Osteoblast (primary cell): ENCODE results near the gene PIK3R3. TPM values are rescaled to one million over a fixed set of nuclear protein-coding genes. Genes with fewer than 3 reads are reported as not detected.

Experiments
- DNase-seq: peaks from one replicate; pipeline ENCODE4 v3.0.0; 2011; ENCODE audit warnings: low spot score, mixed read lengths; ENCODE audit not compliant: insufficient read length; ENCODE audit errors: missing footprints
- H2AFZ ChIP-seq: 2 replicates; pipeline ENCODE4 v1.6.0; 2011; ENCODE audit warnings: mild to moderate bottlenecking, low read length
- H3K27ac ChIP-seq: 2 replicates; pipeline ENCODE4 v1.5.1; 2011; ENCODE audit warnings: mild to moderate bottlenecking, low read depth, low read length, moderate library complexity
- H3K27me3 ChIP-seq: 2 replicates; pipeline ENCODE4 v1.6.0; 2012; ENCODE audit warnings: mild to moderate bottlenecking, control low read depth, inconsistent platforms, low read length, moderate library complexity; ENCODE audit not compliant: insufficient read depth
- H3K36me3 ChIP-seq: 2 replicates; pipeline ENCODE4 v1.5.1; 2011; ENCODE audit warnings: mild to moderate bottlenecking, low read length, control low read depth, moderate library complexity; ENCODE audit not compliant: insufficient read depth
- H3K4me1 ChIP-seq: 2 replicates; pipeline ENCODE4 v1.5.1; 2011; ENCODE audit warnings: mild to moderate bottlenecking, low read length, control low read depth, moderate library complexity; ENCODE audit not compliant: insufficient read depth
- H3K4me2 ChIP-seq: 2 replicates; pipeline ENCODE4 v1.6.0; 2011; ENCODE audit warnings: mild to moderate bottlenecking, low read length; ENCODE audit not compliant: insufficient read depth
- H3K4me3 ChIP-seq: fragments of 200-600 bp; sonication (generic); 3 replicates; pipeline ENCODE4 v1.5.1; 2012; ENCODE audit warnings: mild to moderate bottlenecking, low read length, inconsistent platforms; ENCODE audit not compliant: insufficient read depth
- H3K79me2 ChIP-seq: 2 replicates; pipeline ENCODE4 v1.6.0; 2012; ENCODE audit warnings: mild to moderate bottlenecking, low read length, control low read depth, inconsistent platforms; ENCODE audit not compliant: insufficient read depth
- H3K9me3 ChIP-seq: 2 replicates; pipeline ENCODE4 v1.5.1; 2011; ENCODE audit warnings: low read depth, low read length, control low read depth
- H4K20me1 ChIP-seq: 2 replicates; pipeline ENCODE4 v1.6.0; 2012; ENCODE audit warnings: mild to moderate bottlenecking, low read length, control low read depth; ENCODE audit not compliant: insufficient read depth
- total RNA-seq: library from RNA; depleted of rRNA; stranded (reverse); fragments of >200 nt; gene quantifications from 2 replicates; pipeline ENCODE4 v1.2.3, GENCODE V29; 2012
- TF ChIP-seq, protein P1 (sequence below): IDR thresholded peaks from 2 replicates; pipeline ENCODE4 v1.5.1; 2011; ENCODE audit warnings: mild to moderate bottlenecking, low read depth, low read length, moderate library complexity; ENCODE audit errors: extremely low read depth

Gene PIK3R3
- total RNA-seq, 1 donor, result 4.0 TPM

DNA sequence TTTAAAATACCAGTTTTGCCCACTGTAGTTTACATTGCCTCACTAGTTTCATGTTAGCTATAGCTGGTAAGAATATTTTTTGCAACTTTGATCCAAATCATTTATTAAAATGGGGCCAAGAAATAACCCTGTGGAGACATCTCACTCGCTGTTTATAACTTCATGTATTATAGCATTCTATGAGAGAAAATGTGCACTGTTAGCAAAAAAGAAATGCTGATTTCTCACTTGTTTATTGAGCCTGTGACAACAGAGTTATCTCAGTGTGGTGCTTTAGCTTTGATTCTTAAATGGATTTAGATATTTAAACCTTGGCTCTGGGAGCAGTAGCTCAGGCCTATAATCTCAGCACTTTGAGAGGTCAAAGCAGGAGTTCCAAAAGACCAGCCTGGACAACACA, 127.9 kb downstream of the PIK3R3 start:
- Histone ChIP-seq H3K4me2 (no peak overlapping the region), H3K36me3 (peaks cover 32% of the 10 kb centered on the region), H3K79me2 (no peaks in the 10 kb centered on the region), H3K27ac (no peak overlapping the region), H2AFZ (no peak overlapping the region), H4K20me1 (no peaks in the 10 kb centered on the region), H3K4me1 (no peaks in the 10 kb centered on the region), H3K4me3 (no peak overlapping the region), H3K27me3 (no peaks in the 10 kb centered on the region), H3K9me3 (no peaks in the 10 kb centered on the region)
- TF ChIP-seq, protein P1, sequence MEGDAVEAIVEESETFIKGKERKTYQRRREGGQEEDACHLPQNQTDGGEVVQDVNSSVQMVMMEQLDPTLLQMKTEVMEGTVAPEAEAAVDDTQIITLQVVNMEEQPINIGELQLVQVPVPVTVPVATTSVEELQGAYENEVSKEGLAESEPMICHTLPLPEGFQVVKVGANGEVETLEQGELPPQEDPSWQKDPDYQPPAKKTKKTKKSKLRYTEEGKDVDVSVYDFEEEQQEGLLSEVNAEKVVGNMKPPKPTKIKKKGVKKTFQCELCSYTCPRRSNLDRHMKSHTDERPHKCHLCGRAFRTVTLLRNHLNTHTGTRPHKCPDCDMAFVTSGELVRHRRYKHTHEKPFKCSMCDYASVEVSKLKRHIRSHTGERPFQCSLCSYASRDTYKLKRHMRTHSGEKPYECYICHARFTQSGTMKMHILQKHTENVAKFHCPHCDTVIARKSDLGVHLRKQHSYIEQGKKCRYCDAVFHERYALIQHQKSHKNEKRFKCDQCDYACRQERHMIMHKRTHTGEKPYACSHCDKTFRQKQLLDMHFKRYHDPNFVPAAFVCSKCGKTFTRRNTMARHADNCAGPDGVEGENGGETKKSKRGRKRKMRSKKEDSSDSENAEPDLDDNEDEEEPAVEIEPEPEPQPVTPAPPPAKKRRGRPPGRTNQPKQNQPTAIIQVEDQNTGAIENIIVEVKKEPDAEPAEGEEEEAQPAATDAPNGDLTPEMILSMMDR, result no peak
- DNase-seq, result no peak

DNA sequence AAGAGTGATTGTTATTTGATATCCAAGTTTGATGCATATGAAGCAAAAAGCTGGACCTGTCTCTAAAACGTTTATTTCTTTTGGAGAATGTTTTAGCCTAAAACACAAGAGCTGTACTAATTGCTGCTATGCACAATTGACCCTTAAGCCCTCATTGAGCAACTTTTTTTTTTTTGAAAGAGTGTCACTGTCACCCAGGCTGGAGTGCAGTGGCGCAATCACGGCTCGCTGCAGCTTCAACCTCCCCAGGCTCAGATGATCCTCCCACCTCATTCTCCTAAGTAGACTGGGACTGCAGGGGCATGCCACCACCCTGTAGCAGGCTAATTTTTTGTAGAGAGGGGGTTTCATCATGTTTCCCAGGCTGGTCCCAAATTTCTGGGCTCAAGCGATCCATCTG, 129.1 kb downstream of the PIK3R3 start:
- TF ChIP-seq, protein P1, result no peak
- H3K4me3 ChIP-seq, result no peak overlapping the region
- no peaks in the 10 kb centered on the region for H3K79me2 ChIP-seq
- H2AFZ ChIP-seq, result no peak overlapping the region
- H3K4me1 ChIP-seq, result no peaks in the 10 kb centered on the region
- H3K4me2 ChIP-seq, result no peak overlapping the region
- no peak overlapping the region for H3K27ac ChIP-seq
- no peaks in the 10 kb centered on the region for H3K9me3 ChIP-seq
- no peaks in the 10 kb centered on the region for H3K27me3 ChIP-seq
- no peaks in the 10 kb centered on the region for H4K20me1 ChIP-seq
- H3K36me3 ChIP-seq, result peaks cover 26% of the 10 kb centered on the region
- no peak for DNase-seq

DNA sequence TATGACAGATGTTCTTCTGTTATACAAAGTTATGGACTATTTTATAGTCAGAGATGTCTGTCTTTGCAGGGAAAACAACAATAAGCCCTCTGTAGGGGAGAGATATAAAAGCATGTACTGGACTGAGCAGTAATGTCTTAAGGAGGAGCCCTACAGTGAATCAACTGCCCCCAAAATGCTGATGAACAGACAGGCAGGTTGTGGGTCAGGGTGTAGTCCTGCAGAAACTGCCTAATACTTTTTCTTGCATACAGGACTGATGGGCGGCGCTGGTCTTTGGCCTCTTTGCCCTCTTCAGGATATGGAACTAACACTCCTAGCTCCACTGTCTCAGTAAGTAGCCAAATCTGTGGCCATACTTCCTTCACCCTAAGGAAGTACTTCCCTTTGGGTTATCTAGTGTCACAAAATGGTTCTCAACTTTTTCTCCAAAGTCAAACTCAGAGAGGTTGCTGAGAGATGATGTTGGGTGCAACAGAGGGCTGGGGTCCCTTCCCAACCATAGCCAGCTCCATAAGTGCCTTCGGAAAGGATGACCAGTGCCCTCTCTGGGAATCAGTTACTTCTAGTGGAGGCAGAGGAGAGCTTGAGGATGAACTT, 129.8 kb downstream of the PIK3R3 start:
- Histone ChIP-seq H3K4me3 (no peak overlapping the region), H3K27me3 (no peaks in the 10 kb centered on the region), H3K27ac (no peak overlapping the region), H2AFZ (no peak overlapping the region), H4K20me1 (no peaks in the 10 kb centered on the region), H3K79me2 (no peaks in the 10 kb centered on the region), H3K36me3 (peaks cover 22% of the 10 kb centered on the region), H3K9me3 (no peaks in the 10 kb centered on the region), H3K4me1 (no peaks in the 10 kb centered on the region), H3K4me2 (no peak overlapping the region)
- DNase-seq, result no peak
- TF ChIP-seq, protein P1, result no peak

DNA sequence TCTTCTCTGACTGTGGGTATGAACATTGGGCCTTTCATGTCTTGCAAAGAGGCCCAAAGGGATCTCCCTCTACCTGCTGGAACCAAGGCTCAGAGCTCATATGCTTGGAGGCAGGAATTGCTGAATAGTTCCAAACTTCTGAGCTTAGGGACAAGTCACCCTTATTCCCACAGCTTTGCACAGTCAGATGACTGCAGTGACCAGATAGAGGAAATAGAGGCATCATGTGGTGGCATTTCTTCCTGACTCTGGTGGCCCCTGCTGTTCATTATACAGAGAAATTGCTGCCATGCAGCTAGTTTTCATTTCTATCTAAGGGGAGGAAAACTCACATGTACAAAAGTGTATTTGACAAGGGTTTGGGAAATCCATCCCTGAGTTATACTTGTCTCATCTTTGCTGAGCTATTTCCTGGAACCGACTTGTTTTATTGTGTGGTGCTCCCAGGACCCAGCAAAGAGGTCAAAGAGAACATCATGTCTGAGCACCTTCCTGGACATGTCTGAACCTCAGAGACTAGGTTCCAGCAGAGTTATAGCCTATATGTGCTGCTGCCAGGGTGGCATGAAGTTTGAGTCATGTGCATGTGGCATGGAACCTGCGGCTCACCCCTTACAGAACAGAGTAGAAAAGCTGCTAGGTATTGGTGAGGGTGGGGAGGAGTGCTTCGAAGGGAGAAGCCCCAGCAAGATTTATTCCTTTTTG, 131.2 kb downstream of the PIK3R3 start:
- TF ChIP-seq, protein P1, result no peak
- Histone ChIP-seq H4K20me1 (no peaks in the 10 kb centered on the region), H3K79me2 (no peaks in the 10 kb centered on the region), H3K36me3 (peaks cover 7% of the 10 kb centered on the region), H3K9me3 (no peaks in the 10 kb centered on the region), H3K4me2 (no peak overlapping the region), H2AFZ (no peak overlapping the region), H3K4me3 (no peak overlapping the region), H3K27ac (no peak overlapping the region), H3K4me1 (no peaks in the 10 kb centered on the region), H3K27me3 (no peaks in the 10 kb centered on the region)
- DNase-seq, result no peak
